Ovary (tissue), 9 donors: ENCODE data around the gene OBI1. TPM values are rescaled to one million over a fixed set of nuclear protein-coding genes. Genes with fewer than 3 reads are reported as not detected.
A peak's percentile ranks its signal among the peaks of the same experiment; 100 is the strongest.

Experiments
- DNase-seq, 5 donors: peaks; one replicate each; pipeline ENCODE4 v3.0.0-alpha.2; 2019 to 2020
- H3K27ac ChIP-seq, 2 donors: fragments of 200-600 bp; one replicate each; pipeline versions ENCODE4 v1.5.1 to v1.8.0; 2019 to 2022
- H3K27me3 ChIP-seq: fragments of 200-600 bp; one replicate; pipeline ENCODE4 v1.8.0; 2022
- H3K36me3 ChIP-seq: fragments of 200-600 bp; sonication (generic); one replicate; pipeline ENCODE4 v1.5.1; 2019
- H3K4me1 ChIP-seq: one replicate; pipeline ENCODE4 v1.8.1; 2013; ENCODE audit warnings: mild to moderate bottlenecking, moderate library complexity; ENCODE audit not compliant: insufficient read depth
- H3K4me3 ChIP-seq: fragments of 200-600 bp; sonication (generic); one replicate; pipeline ENCODE4 v1.5.1; 2017
- H3K9me3 ChIP-seq, 2 donors: fragments of 200-600 bp in 1 of 2; sonication (generic) in 1 of 2; one replicate each; pipeline versions ENCODE4 v1.5.1 to v1.8.1; 2013 to 2019; ENCODE audit warnings: mild to moderate bottlenecking in 1 of 2, moderate library complexity in 1 of 2
- EP300 ChIP-seq: sonication (generic); formaldehyde crosslinking; IDR thresholded peaks from one replicate; pipeline ENCODE4 v1.6.1; 2017; ENCODE audit warnings: antibody characterized with exemption
- POLR2A ChIP-seq: fragments of 450-650 bp; IDR thresholded peaks from one replicate; pipeline ENCODE4 v1.6.1; 2017; ENCODE audit warnings: antibody characterized with exemption, mild to moderate bottlenecking, moderate library complexity
- WGBS, 3 donors: extraction: QIAGEN DNeasy Blood & Tissue Kit in 1 of 3; methylation state at CpG; one replicate each; pipeline versions ENCODE4 v1.1.5 to v1.1.7; 2013 to 2017; 5-methylcytosine and 5-hydroxymethylcytosine counted together
- intact Hi-C, 4 donors: fragments of 100-400 bp; cut with DNase I; formaldehyde crosslinking; loops; one replicate each; pipeline versions ENCODE4 v1.11.0 to v1.15.1; 2022 to 2023
- polyA plus RNA-seq, 2 donors: library from polyadenylated mRNA; stranded (reverse); fragments of 200-250 nt in 1 of 2; fragments of 350-450 nt in 1 of 2; fragmentation: Illumina TruSeq in 1 of 2; extraction: RNeasy Lipid Tissue Mini Kit (QIAGEN cat#74804) in 1 of 2; gene quantifications; one replicate each; pipeline ENCODE4 v1.2.3, GENCODE V29; 2013 to 2014
- total RNA-seq, 7 donors: library from RNA; depleted of rRNA in 2 of 7; stranded (reverse); fragments of >200 nt in 2 of 7; fragmentation: NEBNext Ultra II Directional in 3 of 7; extraction: Animal tissue kit (Norgen Biotek cat#: 25700) in 3 of 7; gene quantifications; one replicate each; pipeline versions ENCODE4 v1.1.0 to v1.2.4, GENCODE V29; 2016 to 2023
- TF ChIP-seq, protein P1 (sequence below), 3 donors: fragments of 450-650 bp in 2 of 3; fragments of 200-600 bp in 1 of 3; IDR thresholded peaks; one replicate each; pipeline versions ENCODE4 v1.5.1 to v1.8.0; 2016 to 2022; ENCODE audit warnings: antibody characterized with exemption in 3 of 3, mild to moderate bottlenecking in 1 of 3
- donor health status: DM: no; HTN: no; CAD: no; lungs with moderate emphysema.
- donor health status: DM: no; HTN: no; CAD: no.
- donor health status: Bipolar disorder and iron deficiency.
- donor health status: DM: yes; HTN: yes; CAD: no.
- donor health status: DM: no; HTN: no; CAD: no.
- donor health status: DM: yes; HTN: yes; CAD: no.

Gene OBI1
- total and polyA plus RNA-seq, 9 donors: 6.5 to 14.0 (median 10.0) TPM

DNA sequence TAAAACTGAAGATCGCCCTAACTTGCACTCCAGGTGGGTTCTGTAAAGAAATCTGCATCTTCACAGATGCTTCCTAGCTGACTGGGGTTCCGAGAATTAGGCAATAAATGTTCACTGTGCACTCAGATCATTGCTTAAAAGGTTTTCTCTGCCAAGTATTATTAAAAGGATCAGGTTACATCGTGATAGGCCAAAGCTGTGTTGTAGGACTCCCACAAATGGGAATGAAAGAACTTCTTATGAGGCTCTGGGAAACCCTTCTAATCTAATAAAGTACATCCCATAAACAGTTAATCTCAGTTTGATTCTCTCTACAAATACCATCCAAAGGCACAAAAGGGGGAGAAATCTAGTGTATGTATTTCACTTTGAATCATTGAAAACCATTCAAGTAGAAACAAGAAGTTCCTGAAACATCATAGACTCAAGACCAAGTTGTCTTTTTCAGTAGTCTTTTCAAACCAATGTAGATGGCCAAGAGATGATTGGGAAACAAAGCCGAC, 48.5 kb downstream of the OBI1 start:
- Histone ChIP-seq H3K36me3 (no peaks in the 10 kb centered on the region), H3K4me3 (no peak overlapping the region), H3K27ac (no peak overlapping the region), H3K9me3 (no peaks in the 10 kb centered on the region), H3K4me1 (peaks cover 9% of the 10 kb centered on the region), H3K27me3 (no peaks in the 10 kb centered on the region)
- 21 to 44% (median 35%) methylated on average over 4 of the region's 4 CpGs for WGBS, 3 donors
- intact Hi-C loops: no loop called here
- TF ChIP-seq POLR2A (no peak), EP300 (no peak)
- TF ChIP-seq, protein P1, sequence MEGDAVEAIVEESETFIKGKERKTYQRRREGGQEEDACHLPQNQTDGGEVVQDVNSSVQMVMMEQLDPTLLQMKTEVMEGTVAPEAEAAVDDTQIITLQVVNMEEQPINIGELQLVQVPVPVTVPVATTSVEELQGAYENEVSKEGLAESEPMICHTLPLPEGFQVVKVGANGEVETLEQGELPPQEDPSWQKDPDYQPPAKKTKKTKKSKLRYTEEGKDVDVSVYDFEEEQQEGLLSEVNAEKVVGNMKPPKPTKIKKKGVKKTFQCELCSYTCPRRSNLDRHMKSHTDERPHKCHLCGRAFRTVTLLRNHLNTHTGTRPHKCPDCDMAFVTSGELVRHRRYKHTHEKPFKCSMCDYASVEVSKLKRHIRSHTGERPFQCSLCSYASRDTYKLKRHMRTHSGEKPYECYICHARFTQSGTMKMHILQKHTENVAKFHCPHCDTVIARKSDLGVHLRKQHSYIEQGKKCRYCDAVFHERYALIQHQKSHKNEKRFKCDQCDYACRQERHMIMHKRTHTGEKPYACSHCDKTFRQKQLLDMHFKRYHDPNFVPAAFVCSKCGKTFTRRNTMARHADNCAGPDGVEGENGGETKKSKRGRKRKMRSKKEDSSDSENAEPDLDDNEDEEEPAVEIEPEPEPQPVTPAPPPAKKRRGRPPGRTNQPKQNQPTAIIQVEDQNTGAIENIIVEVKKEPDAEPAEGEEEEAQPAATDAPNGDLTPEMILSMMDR (IDR thresholded peaks at IDR 0.05): no peak
- DNase-seq: no peak

DNA sequence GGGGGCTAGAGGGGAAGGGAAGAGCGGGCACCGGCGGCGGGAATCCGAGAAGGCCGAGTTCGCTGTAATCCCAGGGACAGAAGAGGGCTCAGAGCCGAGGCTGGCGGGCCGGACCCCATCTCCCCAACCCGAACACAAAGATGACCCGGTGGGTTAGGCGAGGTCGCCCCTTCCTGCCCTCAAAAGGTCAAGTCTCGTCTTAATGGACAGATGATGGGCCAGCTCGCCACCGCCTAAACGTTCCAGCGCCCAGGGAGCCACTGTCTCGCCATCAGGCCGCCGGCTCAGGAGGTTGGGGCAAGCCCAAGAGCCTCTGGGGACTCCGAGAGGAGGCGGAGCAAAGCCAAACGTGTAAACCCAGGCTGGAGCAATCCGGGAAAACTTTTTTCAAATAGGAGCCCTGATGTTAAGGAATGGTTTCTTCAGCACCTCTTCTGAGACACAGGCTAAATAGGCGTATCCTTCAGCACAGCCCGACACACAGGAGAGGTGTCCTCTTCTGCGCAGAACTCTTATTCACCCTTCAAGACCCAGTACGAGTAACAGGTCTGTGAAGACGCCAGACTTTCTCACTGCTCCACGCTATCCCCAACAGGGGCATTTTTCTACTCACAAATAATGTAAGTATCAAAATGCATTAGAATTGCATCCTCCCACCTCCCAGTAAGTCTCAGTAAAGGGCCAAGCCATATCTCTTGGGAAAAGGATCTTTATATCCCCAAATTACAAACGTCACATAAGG, 49.3 kb downstream of the OBI1 start:
- 17 to 22% (median 21%) methylated on average over 33 of the region's 33 CpGs for WGBS, 3 donors
- Histone ChIP-seq H3K27me3 (no peaks in the 10 kb centered on the region), H3K4me1 (peaks cover 9% of the 10 kb centered on the region), H3K9me3 (no peaks in the 10 kb centered on the region), H3K36me3 (no peaks in the 10 kb centered on the region), H3K4me3 (peak overlapping the region; percentile 39), H3K27ac (no peak overlapping the region)
- intact Hi-C loops: no loop called here
- TF ChIP-seq POLR2A (no peak), EP300 (no peak)
- TF ChIP-seq, protein P1 (IDR thresholded peaks at IDR 0.05): no peak
- DNase-seq: no peak

DNA sequence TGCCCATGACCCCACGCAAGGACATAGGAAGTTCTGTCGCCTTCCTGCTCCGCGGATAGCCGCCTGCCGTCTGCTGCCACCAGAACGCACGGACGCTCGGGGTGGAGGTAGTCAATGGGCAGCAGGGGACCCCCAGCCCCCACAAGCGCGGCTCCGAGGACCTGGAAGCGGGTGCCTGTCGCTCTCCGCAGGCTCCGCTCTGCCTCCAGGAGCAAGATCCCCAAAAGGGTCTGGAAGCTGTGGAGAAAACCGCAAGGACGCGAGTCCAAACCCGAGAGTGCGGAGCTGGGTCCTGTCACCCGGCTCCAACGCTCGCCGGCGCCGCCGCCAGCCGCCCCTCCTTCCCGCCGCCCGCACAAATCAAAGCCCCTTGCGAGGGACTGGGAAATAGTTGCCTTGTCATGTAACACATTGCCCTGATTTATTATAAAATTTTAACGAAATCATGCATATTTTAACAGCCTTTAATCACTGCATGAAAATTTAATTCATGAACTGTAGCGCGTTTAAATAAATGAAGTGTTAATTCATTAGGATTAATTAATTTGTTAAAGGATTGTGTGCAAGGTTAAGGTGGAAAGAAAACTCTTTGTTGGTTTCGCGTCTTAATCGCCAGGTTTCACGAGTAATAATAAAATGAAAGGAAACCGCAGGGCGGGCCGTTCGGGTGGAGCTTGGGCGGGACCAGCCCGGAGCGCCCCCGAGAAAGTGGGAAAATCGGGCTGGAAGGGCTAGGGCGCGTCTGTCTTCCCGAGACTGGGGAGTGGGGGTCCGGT, 50.1 kb downstream of the OBI1 start:
- Histone ChIP-seq H3K4me1 (peaks cover 9% of the 10 kb centered on the region), H3K27me3 (no peaks in the 10 kb centered on the region), H3K36me3 (no peaks in the 10 kb centered on the region), H3K4me3 (peak overlapping the region; percentile 39), H3K9me3 (no peaks in the 10 kb centered on the region), H3K27ac (no peak overlapping the region)
- WGBS, 3 donors: 1 to 4% (median 3%) methylated on average over 54 of the region's 54 CpGs
- DNase-seq: no peak
- intact Hi-C loops: no loop called here
- TF ChIP-seq EP300 (no peak), POLR2A (no peak)
- TF ChIP-seq, protein P1 (IDR thresholded peaks at IDR 0.05): no peak

DNA sequence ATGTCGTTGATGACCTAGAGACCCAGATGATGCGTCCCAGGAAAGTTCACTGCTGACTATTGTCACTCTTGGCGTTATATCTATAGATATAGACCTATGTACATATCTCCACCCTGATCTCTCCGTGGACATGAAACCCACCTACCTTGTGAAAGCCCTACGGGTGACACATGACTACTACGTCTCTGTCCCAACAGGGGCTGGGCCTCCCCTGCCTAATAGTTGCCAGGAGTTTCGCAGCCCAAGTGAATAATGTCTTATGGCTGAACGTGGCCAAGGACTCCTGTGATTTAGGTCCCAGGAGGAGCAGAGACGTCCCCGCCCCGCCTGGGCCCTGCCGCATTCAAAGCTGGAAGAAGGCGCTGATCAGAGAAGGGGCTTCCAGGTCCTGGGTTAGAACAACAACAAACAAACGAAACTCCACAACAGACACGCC, 50.7 kb downstream of the OBI1 start:
- TF ChIP-seq, protein P1 (IDR thresholded peaks at IDR 0.05): no peak
- no peak for TF ChIP-seq POLR2A
- TF ChIP-seq EP300: no peak
- peaks cover 13% of the 10 kb centered on the region for H3K4me1 ChIP-seq
- intact Hi-C loops: no loop called here
- no peaks in the 10 kb centered on the region for H3K9me3 ChIP-seq
- WGBS, 3 donors: 9 to 15% (median 10%) methylated on average over 15 of the region's 15 CpGs
- no peak overlapping the region for H3K27ac ChIP-seq
- no peak overlapping the region for H3K4me3 ChIP-seq
- no peaks in the 10 kb centered on the region for H3K27me3 ChIP-seq
- no peak for DNase-seq
- H3K36me3 ChIP-seq: no peaks in the 10 kb centered on the region
